GM12878 (cell line): ENCODE measurements around the gene PYGM. TPM values are rescaled to one million over a fixed set of nuclear protein-coding genes. Genes with fewer than 3 reads are reported as not detected.

Experiments used
- ATF7 ChIP-seq: fragments of 450-650 bp; IDR thresholded peaks from 2 replicates; pipeline ENCODE4 v1.6.1; 2016; ENCODE audit warnings: low read depth, mild to moderate bottlenecking
- GATAD2B ChIP-seq: fragments of 450-650 bp; conservative IDR thresholded peaks from 2 replicates; pipeline ENCODE4 v1.6.1; 2017; ENCODE audit warnings: low read depth, mild to moderate bottlenecking, moderate library complexity
- HDGF ChIP-seq: fragments of 450-650 bp; IDR thresholded peaks from 2 replicates; pipeline ENCODE4 v1.6.1; 2016; ENCODE audit warnings: antibody characterized with exemption
- IRF4 ChIP-seq: IDR thresholded peaks from 2 replicates; pipeline ENCODE4 v1.6.1; 2011; ENCODE audit warnings: low read depth, low read length
- LARP7 ChIP-seq: fragments of 450-650 bp; IDR thresholded peaks from 2 replicates; pipeline ENCODE4 v1.6.1; 2017; ENCODE audit warnings: mild to moderate bottlenecking
- MEF2A ChIP-seq: IDR thresholded peaks from 2 replicates; pipeline ENCODE4 v1.6.1; 2011; ENCODE audit warnings: low read depth, mild to moderate bottlenecking, low read length, moderate library complexity; ENCODE audit not compliant: insufficient read depth
- MEF2B ChIP-seq: fragments of 450-650 bp; IDR thresholded peaks from 2 replicates; pipeline ENCODE4 v1.6.1; 2018; ENCODE audit warnings: mild to moderate bottlenecking, moderate library complexity; ENCODE audit not compliant: partially characterized antibody, poor library complexity, severe bottlenecking
- POLR2AphosphoS5 ChIP-seq: IDR thresholded peaks from 2 replicates; pipeline ENCODE4 v1.6.1; 2011; ENCODE audit warnings: mild to moderate bottlenecking, low read length, inconsistent platforms
- RELA ChIP-seq: fragments of 450-650 bp; IDR thresholded peaks from 2 replicates; pipeline ENCODE4 v1.8.0; 2014; ENCODE audit warnings: borderline replicate concordance; ENCODE audit not compliant: partially characterized antibody
- SMC3 ChIP-seq: IDR thresholded peaks from 2 replicates; pipeline ENCODE4 v1.6.1; 2011; ENCODE audit warnings: low read length, improper control_type of control experiment, borderline replicate concordance
- SRF ChIP-seq, 2 experiments: IDR thresholded peaks; 2 replicates each; pipeline ENCODE4 v1.6.1; 2011; ENCODE audit warnings: low read depth in 2 of 2, low read length in 2 of 2, mild to moderate bottlenecking in 1 of 2, moderate library complexity in 1 of 2
- SUZ12 ChIP-seq: fragments of 200-600 bp; sonication (generic); IDR thresholded peaks from one replicate; pipeline ENCODE4 v1.6.1; 2018; ENCODE audit warnings: antibody characterized with exemption, mild to moderate bottlenecking; ENCODE audit not compliant: unreplicated experiment
- TCF7 ChIP-seq: IDR thresholded peaks from 2 replicates; pipeline ENCODE4 v1.6.1; 2014; ENCODE audit warnings: antibody characterized with exemption, borderline replicate concordance
- YY1 ChIP-seq: IDR thresholded peaks from 2 replicates; pipeline ENCODE4 v1.6.1; 2011; ENCODE audit warnings: low read depth, mild to moderate bottlenecking, low read length
- polyA plus RNA-seq, 11 experiments: library from polyadenylated mRNA; depleted of rRNA in 4 of 11; unstranded in 6 of 11; stranded (reverse) in 5 of 11; fragments of >200 nt; fragmentation: Nextera tagmentation in 4 of 11; fragmentation: Illumina TruSeq in 1 of 11; extraction: Ambion mirVana in 4 of 11; extraction: Trizol in 1 of 11; gene quantifications; 1 replicate in 1 of 11; 2 replicates in 10 of 11; pipeline versions ENCODE4 v1.2.1 to v1.2.3, GENCODE V29; 2011 to 2016; ENCODE audit warnings: inconsistent platforms in 2 of 11, missing spikeins in 2 of 11, low read depth in 1 of 11
- total RNA-seq, 4 experiments: library from RNA; depleted of rRNA in 3 of 4; stranded (reverse); fragments of >200 nt in 3 of 4; fragmentation: Illumina TruSeq in 1 of 4; extraction: Trizol in 1 of 4; gene quantifications; 2 replicates each; pipeline versions ENCODE4 v1.2.1 to v1.2.3, GENCODE V29; 2013 to 2021
- TF ChIP-seq, protein P1 (sequence below): fragments of 450-650 bp; IDR thresholded peaks from 2 replicates; pipeline ENCODE4 v1.6.1; 2016; ENCODE audit warnings: mild to moderate bottlenecking
- TF ChIP-seq, protein P2 (sequence below): IDR thresholded peaks from 2 replicates; pipeline ENCODE4 v1.6.1; 2011; ENCODE audit warnings: borderline replicate concordance, low read depth, mild to moderate bottlenecking, moderate library complexity, low read length; ENCODE audit not compliant: insufficient read depth, poor library complexity, severe bottlenecking
- TF ChIP-seq, protein P3 (sequence below): fragments of 450-650 bp; IDR thresholded peaks from 2 replicates; pipeline ENCODE4 v1.6.1; 2017; ENCODE audit warnings: mild to moderate bottlenecking, low read depth, inconsistent platforms; ENCODE audit not compliant: poor library complexity, severe bottlenecking
- TF ChIP-seq, protein P4 (sequence below): IDR thresholded peaks from 2 replicates; pipeline ENCODE4 v1.6.1; 2012; ENCODE audit warnings: low read depth, low read length, improper control_type of control experiment
- TF ChIP-seq, protein P5 (sequence below), 3 experiments: IDR thresholded peaks in 2 of 3; conservative IDR thresholded peaks in 1 of 3; 2 replicates each; pipeline ENCODE4 v1.5.1; 2011; ENCODE audit warnings: low read depth in 3 of 3, low read length in 3 of 3, mild to moderate bottlenecking in 3 of 3, control low read depth in 2 of 3, moderate library complexity in 2 of 3, inconsistent platforms in 1 of 3, mixed read lengths in 1 of 3; ENCODE audit not compliant: control insufficient read depth in 2 of 3, insufficient read depth in 1 of 3; ENCODE audit errors: extremely low read depth in 1 of 3
- TF ChIP-seq, protein P6 (sequence below): IDR thresholded peaks from 2 replicates; pipeline ENCODE4 v1.6.1; 2011; ENCODE audit warnings: low read depth, low read length, improper control_type of control experiment, borderline replicate concordance

Gene PYGM
- total and polyA plus RNA-seq, 10 of the 15 experiments (the other 5 are each of a cell fraction or from before 2014, with no cell fraction given): 0.04 to 3.7 (median 0.27) TPM; not detected in 1

DNA sequence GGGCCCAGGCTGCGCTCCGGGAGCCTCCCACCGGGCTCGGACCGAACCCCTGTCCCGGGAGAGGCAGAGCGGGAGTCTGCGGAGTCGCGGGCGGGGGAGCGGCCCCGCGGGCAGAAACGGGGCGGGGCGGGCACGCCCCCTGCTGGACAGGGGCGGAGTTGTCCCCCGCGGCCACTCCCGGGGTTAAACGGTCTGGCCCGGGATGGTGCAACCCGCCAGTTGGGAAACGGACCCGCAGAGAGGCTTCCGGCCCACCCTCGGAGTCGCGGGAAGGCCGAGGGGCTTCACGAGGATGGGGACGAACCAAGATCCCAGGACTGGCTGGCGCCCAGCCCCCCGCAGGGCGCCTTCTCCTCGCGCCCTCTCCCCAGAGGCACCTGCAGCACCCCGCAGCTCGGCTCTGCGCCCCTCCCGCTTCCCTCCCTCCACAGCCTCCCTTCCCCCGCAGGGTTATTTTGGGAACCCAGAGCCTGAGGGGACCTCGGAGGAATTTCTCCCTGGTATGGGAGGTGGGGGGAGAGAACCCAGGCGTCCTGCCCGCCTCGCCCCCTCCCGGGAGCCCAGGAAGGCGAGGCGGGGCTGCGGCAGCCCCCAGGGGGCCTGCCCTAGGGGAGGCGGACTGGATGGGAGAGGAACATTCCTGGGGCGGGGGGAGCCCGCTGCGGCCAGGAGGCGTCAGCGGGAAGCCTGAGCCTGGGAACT lies 16.7 kb downstream of the PYGM start (continued):
- TF ChIP-seq, protein P1, sequence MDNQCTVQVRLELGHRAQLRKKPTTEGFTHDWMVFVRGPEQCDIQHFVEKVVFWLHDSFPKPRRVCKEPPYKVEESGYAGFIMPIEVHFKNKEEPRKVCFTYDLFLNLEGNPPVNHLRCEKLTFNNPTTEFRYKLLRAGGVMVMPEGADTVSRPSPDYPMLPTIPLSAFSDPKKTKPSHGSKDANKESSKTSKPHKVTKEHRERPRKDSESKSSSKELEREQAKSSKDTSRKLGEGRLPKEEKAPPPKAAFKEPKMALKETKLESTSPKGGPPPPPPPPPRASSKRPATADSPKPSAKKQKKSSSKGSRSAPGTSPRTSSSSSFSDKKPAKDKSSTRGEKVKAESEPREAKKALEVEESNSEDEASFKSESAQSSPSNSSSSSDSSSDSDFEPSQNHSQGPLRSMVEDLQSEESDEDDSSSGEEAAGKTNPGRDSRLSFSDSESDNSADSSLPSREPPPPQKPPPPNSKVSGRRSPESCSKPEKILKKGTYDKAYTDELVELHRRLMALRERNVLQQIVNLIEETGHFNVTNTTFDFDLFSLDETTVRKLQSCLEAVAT: no peak
- TF ChIP-seq POLR2AphosphoS5 (no peak), ATF7 (no peak), SMC3 (peak; percentile 58), HDGF (no peak), MEF2B (peak; percentile 35), SUZ12 (peak; percentile 69), IRF4 (no peak), SRF (IDR thresholded peaks at IDR 0.05; ENCODE audit: low read depth in 2 of 2, low read length in 2 of 2) (no peak), TCF7 (no peak), RELA (peak; percentile 4), YY1 (peak; percentile 32; the same call in 1 of the 2 replicates), LARP7 (peak; percentile 8; the same call in 1 of the 2 replicates), GATAD2B (no peak; the same call in 1 of the 2 replicates), MEF2A (no peak)
- TF ChIP-seq, protein P2, sequence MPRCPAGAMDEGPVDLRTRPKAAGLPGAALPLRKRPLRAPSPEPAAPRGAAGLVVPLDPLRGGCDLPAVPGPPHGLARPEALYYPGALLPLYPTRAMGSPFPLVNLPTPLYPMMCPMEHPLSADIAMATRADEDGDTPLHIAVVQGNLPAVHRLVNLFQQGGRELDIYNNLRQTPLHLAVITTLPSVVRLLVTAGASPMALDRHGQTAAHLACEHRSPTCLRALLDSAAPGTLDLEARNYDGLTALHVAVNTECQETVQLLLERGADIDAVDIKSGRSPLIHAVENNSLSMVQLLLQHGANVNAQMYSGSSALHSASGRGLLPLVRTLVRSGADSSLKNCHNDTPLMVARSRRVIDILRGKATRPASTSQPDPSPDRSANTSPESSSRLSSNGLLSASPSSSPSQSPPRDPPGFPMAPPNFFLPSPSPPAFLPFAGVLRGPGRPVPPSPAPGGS: no peak
- TF ChIP-seq, protein P3, sequence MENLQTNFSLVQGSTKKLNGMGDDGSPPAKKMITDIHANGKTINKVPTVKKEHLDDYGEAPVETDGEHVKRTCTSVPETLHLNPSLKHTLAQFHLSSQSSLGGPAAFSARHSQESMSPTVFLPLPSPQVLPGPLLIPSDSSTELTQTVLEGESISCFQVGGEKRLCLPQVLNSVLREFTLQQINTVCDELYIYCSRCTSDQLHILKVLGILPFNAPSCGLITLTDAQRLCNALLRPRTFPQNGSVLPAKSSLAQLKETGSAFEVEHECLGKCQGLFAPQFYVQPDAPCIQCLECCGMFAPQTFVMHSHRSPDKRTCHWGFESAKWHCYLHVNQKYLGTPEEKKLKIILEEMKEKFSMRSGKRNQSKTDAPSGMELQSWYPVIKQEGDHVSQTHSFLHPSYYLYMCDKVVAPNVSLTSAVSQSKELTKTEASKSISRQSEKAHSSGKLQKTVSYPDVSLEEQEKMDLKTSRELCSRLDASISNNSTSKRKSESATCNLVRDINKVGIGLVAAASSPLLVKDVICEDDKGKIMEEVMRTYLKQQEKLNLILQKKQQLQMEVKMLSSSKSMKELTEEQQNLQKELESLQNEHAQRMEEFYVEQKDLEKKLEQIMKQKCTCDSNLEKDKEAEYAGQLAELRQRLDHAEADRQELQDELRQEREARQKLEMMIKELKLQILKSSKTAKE: no peak
- TF ChIP-seq, protein P4, sequence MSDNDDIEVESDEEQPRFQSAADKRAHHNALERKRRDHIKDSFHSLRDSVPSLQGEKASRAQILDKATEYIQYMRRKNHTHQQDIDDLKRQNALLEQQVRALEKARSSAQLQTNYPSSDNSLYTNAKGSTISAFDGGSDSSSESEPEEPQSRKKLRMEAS: no peak
- TF ChIP-seq, protein P5, sequence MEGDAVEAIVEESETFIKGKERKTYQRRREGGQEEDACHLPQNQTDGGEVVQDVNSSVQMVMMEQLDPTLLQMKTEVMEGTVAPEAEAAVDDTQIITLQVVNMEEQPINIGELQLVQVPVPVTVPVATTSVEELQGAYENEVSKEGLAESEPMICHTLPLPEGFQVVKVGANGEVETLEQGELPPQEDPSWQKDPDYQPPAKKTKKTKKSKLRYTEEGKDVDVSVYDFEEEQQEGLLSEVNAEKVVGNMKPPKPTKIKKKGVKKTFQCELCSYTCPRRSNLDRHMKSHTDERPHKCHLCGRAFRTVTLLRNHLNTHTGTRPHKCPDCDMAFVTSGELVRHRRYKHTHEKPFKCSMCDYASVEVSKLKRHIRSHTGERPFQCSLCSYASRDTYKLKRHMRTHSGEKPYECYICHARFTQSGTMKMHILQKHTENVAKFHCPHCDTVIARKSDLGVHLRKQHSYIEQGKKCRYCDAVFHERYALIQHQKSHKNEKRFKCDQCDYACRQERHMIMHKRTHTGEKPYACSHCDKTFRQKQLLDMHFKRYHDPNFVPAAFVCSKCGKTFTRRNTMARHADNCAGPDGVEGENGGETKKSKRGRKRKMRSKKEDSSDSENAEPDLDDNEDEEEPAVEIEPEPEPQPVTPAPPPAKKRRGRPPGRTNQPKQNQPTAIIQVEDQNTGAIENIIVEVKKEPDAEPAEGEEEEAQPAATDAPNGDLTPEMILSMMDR (IDR thresholded peaks at IDR 0.05 in 2 of 3, conservative IDR thresholded peaks at IDR 0.05 in 1 of 3; ENCODE audit: control insufficient read depth in 2 of 3, extremely low read depth in 1 of 3, insufficient read depth in 1 of 3, low read depth in 3 of 3, low read length in 3 of 3): peak; percentile 69 to 93 (median 81)
- TF ChIP-seq, protein P6, sequence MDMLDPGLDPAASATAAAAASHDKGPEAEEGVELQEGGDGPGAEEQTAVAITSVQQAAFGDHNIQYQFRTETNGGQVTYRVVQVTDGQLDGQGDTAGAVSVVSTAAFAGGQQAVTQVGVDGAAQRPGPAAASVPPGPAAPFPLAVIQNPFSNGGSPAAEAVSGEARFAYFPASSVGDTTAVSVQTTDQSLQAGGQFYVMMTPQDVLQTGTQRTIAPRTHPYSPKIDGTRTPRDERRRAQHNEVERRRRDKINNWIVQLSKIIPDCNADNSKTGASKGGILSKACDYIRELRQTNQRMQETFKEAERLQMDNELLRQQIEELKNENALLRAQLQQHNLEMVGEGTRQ: no peak
